Kidney glomerular epithelial cell (primary cell): ENCODE data around the gene NDST3.

Experiments used
- DNase-seq: peaks from one replicate; lab custom pipeline; 2025; lab: John Stamatoyannopoulos, UW

Gene NDST3

DNA sequence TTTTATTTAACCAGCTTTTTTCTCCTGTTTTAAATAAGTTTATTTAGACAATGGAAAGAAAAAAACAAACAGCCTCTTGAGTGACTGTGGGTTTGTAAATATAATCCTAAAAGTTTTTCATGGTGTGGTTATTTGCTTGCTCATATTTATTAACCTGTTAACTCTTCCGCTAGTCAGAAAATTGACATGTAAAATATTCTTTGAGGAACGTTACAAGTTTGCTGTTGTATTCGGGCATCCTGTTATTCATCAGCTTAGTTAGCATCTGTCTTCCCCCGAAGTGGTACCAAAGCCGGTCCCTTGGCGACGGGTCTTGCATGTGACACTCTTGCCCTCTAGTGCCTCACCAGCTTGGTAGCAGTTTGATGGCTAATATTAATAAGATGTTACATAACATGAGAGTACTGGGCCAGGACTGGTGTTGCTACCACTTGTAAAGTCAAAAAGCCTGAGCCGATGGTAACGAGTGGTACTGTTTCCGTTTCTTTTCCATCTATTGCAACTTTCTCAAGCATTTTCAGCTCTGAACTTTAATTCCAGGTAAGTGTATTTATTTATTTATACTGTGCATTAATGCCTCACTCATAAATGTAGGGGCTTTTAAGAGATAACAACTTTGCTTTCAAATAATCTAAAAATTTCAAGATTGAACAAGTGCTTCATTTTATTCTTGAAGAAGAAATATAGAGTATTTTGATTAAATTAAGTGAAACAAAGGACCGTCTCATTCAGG lies at the start of gene NDST3:
TSS of gene NDST3 (plus strand) at position 434 of the 733 bp plus-strand sequence. CDS start 19,425 bp downstream, outside the sequence.
- DNase-seq, result peak; percentile 61

DNA sequence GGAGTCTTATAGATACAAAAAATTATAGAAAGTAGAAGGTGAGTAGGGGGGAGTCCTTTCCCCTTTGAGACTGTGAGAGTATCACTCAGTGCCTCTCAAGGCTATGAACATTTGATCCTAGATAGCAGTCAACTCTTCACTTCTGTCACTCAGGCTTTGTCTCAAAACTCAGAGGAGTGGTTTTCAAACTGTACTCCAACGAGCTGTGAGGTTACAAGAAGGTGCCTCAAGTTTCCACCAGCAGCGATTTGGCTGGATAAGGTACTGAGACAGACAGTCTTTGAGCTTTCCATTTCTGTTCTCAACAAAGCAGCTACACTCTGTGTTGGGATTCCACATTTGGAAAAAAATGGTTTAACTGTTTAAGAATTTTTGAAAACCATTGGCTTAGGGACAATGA lies 48.0 kb upstream of the NDST3 start:
- DNase-seq, result no peak

DNA sequence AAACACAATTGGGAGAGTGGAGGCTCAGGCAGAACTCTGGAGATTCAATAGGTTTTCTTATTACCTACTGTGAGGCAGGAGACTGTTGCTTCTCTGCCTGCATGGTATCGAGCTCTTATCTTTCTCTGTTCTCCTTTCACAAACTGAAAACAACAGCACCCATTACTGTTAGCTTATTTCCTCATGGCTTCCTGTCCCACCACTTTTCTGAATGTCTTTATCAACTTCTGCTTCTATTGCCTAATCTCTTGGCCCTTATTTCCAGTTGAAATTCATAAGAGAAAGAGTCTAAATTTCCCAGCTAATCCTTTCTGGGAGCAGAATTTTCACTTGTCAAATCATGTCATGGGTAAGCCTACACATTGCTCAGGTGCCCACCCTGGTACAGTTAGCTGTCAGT lies 46.8 kb upstream of the NDST3 start:
- no peak for DNase-seq

DNA sequence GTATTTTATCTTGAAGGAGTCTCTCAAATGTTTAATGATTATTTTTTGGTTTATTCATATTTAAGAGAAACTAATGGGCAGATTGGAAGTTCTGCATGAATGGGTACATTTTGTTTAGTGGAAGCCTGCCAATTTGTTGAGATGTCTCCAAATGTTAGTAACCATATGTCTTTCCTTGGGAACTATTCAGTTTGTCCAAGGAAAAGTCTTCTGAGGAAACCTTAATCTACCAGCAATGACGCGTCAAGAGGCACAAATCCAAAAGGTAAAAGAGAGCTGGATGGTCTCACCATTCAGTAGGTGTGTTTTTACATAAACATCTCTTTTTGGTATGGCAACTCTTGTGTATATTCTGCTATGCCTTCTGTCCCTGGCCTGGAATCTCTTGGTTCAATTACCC lies 37.4 kb upstream of the NDST3 start:
- no peak for DNase-seq

DNA sequence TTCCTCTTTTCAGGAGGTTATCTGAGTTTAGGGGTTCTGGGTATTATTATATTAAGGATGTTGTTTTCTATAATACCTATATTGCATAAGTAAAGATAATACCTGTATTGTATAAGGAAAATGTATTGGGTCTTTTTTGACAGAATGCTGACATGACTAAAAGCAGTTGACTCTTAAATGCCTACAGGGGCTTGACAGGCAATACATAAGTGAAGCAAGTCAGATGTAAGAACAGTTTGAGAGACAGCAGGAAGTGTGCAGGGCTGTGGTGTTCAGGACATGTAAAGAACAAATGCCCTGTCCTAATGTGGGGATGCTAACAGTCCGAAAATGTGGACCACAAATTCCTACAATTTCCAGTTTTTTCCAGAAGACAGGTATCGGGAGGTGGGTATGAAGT lies 30.2 kb upstream of the NDST3 start:
- no peak for DNase-seq

DNA sequence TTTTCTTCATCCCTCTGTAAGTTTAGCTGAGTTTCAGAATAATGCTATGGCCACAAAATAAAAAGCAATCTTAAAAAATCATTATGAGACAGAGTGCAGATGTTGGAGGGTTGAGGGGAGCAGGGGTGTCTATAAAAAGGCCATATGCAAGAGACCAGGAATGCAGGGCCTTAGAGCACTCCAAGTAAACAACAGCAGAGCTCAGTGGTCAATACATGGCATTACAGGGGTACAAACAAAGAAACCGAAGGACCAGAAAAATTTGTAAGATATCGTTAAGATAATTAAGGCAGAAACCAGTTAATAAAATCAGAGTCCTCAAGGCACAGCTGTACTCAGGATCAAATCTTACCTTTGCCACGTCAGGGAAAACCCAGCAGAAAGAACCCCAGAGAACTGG lies 28.4 kb upstream of the NDST3 start:
- DNase-seq, result no peak

DNA sequence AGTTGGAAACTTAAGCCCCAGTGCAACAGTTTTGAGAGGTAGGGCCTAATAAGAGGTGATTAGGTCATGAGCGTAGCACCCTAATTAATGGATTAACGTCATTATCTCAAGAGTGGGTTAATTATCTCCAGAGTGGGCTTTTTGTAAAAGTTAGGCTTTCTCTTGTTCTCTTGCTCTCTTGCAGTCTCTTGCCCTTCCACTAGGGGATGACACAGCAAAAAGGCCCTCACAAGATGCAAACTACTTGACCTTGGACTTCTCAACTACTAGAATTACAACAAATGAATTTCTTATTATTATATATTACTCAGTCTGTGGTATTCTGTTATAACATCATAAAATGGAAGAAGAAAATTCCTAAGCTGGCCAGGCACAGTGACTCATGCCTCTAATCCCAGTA lies 22.1 kb upstream of the NDST3 start:
- DNase-seq, result no peak

DNA sequence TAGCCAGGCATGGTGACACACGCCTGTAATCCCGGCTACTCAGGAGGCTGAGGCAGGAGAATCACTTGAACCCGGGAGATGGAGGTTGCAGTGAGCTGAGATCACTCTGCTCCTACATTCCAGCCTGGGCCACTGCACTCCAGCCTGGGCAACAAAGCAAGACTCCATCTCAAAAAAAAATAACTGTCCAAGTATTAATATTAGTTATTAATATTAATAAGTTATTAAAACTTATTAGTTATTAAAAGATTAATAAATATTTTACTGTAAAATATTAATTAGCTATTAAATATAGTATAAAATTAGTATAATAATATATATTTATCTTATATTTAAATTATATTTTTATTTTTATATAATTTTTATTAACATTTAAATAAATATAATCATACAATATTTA lies 19.5 kb upstream of the NDST3 start:
- DNase-seq, result no peak

DNA sequence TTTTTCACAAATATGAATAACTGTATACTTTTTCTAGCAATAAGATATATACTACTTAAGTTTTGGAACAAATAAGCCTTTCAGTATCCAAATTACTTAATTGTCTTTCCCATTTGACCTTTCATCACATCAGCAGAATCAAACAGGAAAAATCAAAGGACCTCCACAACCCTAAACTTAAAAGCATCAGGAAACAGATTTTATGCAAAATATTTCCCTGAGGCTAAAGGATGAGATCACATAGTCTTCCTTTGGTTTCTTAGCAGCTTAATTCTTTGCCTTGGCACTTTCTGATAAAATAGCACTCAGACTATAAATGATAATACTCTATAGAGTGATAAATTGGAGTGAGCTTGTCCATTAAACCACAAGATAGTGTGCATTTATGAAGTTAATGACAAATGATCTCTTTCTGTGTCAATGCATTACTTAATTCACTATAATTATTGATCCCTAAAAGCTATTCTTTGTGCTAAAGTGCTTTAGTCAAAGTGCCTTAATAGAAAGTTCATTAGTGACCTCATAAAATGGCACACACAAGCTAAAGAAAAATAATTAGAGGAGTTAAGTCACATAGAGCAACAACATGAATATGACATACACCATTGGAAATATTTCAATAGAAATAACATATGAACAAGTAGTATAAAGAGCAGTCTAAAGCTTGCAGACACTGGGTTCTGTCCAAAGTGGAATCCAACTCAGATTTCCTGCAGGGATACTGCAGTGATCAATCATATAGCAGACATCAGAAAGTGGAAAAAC lies 15.7 kb upstream of the NDST3 start:
- no peak for DNase-seq

DNA sequence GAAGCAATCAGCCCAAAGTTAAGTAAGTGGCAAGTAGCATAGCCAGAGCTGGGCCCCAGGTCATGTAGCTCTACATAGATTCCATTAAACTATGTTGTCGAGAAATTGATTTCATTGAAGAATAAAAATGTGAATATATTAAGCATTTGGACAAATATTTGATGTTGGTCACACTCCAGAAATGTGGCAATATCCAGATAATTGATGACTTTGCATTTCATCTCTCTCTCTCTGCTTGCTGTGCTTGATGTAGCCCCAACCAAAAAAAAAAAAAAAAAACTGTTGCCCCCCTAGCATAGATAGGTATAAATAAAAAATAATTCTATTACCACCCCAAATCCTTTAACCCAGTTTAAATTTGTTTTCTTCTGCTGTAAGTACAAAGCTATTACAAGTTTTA lies 7.5 kb upstream of the NDST3 start:
- DNase-seq, result no peak

DNA sequence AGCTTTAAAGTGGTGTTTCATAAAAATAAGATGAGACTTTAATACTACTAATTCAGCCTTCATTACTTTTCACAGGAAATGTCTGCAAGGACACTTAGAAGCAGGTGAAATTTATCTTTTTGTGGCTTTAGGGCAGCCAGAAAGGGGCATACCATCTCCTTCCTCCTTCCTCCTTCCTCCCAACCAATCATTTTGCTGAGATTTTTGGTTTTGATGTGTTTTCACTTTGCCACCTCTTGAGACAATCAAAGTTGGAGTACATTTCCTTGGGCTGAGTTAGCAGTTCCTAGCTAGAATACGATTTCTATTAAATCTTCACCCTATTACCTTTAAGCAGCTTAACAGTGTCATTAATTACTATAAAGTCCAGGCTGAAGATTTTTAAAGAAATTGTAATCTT lies 5.1 kb upstream of the NDST3 start:
- no peak for DNase-seq

DNA sequence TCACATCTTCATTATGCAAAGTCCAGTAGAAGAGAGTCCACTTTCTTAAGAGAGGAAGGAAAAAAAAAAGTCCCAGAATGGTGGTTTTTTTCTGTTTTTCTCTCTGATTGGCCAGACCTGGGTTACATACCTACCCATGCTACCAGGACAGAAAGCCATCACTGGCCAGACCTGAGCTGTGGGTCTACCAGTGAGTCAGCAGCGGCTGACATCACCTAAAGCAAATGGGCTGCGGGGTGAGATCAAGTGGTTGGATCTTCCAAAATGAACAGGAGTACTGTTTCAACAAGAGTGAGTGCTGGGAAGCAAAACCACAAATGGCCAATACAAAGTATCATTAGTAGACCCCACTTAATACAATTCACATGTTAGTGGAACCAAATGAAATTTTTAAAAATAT lies 1.6 kb upstream of the NDST3 start:
- DNase-seq, result peak; percentile 44

DNA sequence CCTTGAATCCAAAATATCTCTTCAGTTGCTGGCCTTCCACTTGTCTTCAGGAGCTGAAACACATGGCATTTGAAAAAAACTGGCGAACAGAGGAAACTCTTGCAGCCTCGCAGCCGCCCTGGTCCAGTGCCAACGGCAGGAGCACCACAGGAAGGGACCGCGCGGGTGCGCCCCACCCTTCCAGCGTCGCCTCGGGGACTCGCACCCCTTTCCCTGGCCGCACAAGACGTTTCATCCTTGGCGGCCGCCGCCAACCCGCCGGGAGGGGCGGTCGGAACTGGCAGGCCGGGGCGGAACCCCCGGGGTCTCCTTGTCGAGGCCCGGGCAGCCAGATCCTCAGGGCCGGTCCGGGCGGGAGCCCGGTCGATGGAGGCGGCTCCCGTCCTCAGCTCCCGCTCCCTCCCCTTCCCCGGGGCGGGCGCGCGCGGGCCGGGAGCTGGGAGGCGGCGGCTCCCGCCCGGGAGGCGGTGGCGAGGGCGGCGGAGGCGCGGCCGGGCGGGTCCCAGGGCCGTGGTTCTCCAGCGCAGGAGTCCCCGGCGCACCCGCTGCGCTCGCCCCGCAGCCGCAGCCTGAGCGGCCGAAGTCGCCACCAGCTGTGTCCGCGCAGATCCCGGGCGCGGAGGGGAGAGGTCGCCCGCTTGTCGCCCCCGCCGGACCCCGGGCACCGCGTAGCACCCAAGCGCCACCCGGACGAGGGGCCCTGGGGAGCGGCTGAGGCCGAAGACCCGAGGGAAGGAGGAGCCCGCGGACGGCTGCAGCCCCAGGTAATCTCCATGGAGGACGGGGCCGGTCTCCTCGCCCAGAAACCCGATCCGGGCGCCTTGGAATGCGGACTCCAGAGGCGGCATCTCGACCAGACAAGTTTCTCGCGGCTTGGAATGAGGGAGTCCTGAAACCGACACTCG lies 886 bp upstream of the NDST3 start:
- DNase-seq, result peak; percentile 44

DNA sequence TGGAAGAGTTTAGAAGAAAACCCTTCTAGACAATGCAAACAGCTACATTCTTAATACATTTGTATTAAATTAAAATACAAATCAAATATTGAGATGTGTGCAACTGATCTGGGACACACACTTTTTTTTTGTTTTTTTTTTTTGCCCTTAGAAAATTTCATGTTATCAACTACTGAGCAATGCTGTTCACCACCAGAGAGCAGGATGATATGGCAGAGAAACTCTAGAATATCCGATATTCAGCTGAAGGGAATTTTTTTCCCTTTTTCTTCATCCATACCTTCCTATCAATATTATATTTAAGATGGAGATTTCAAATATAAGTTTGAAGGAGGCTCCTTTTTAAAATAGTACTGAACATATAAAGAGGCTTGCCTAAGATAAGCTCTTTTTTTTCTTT lies 1.0 kb downstream of the NDST3 start:
- DNase-seq, result no peak

DNA sequence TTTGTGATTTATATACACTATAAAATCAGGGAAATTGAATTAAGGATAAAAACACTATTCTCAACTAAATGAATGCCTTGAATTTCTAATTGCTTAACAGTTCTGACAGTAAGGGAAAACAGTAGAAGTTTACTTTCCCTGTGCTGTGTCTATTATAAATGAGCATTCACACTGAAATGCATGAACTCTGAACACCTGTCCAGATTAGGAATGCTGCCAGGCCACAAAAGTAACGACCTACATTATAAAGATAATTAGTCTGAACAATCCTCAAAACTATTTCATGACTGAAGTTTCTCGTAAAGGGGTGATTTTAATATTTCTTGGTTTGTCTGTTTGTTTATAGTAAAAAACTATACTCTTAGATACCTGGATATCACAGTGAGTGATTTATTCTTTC lies 2.0 kb downstream of the NDST3 start:
- no peak for DNase-seq

DNA sequence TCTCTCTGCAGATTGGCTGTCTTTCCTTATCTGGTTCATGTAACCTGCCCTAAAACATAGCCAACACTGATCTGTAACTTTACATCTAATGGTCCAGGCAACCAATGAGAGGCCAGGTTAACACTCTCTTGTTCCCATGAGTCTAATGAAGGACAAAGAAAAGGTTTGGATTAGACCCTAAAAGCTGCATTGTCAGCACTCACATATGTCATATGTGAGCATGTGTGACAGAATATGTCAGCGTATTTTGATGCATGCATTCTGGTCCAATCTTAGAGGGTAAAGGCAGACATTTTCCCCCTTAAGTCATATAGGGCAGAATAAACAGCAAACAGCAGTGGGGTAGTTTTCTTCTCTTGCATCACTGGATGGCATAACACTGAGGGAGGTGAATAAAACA lies 3.7 kb downstream of the NDST3 start:
- DNase-seq, result no peak

DNA sequence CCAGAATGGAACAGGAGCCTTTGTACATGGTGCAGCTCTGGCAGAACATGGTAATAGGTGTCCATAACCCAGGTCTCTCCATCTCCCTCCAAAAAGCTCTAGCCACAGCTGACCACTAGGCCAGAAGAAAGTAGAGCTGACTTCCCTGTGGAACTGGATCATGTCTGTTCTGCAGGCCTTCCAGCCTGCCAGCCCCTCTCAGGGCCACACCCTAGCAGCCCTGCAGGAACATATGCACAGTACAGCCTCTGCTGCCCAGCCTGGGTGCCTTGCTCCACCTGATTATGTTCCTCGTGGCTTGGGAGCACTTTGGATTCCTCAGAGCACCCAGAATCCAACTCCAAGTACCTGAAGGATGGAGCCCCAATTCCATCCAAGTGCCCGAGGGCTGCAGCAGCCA lies 12.0 kb downstream of the NDST3 start:
- DNase-seq, result no peak

DNA sequence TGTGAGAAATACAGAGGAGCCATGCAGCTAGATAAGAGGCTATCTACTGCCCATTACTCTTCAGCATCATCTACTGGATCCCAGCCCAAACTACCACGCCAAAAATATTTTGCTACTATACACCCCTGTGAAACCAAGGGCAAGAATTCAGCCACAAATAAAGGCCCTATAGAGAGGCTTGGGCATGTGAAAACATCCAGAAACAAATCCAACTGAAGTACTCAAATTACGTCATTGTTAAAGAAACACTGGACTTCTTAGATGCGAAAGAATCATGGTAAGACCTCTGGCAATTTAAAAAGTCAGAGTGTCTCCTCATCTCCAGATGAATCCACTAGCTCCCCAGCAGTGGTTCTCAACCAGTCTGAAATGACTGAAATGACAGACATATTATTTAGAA lies 12.8 kb downstream of the NDST3 start:
- DNase-seq, result no peak

DNA sequence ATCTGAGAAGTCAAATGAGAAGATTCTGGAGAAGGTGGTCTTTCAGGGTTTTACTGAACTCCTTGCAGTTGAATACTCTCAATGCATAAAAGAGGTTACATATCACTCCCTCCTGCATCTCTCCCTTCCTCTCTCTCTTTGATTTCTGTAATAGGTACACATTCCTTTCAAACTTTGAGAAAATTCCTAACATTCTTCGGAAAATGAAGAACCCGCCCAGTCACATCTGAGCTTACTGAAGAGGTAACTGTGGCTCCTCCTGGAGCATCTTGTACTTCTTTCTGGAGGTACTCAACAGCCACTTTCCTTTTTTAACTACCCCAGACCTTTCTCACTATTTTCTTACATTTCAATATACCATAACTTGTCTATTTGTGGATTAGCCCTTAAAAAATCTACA lies 24.7 kb downstream of the NDST3 start:
- no peak for DNase-seq

DNA sequence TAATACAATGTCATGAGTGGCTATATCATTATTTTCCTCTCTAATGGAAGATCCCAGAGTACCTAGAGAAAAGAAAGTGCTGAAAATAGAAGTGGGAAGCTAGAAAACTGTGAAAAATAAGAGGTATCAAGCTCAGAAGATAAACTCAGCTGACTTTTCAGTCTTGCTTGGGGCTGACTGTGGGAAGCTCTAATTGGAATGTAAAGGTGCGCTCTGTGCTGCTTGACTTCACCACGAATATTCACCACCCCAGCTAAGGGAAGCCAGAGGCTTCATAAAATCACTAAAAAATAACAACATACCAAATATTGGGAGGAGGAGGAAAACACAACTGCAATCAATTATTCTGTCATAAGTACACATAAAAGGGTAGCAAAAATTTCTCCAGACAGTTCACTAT lies 25.1 kb downstream of the NDST3 start:
- no peak for DNase-seq

DNA sequence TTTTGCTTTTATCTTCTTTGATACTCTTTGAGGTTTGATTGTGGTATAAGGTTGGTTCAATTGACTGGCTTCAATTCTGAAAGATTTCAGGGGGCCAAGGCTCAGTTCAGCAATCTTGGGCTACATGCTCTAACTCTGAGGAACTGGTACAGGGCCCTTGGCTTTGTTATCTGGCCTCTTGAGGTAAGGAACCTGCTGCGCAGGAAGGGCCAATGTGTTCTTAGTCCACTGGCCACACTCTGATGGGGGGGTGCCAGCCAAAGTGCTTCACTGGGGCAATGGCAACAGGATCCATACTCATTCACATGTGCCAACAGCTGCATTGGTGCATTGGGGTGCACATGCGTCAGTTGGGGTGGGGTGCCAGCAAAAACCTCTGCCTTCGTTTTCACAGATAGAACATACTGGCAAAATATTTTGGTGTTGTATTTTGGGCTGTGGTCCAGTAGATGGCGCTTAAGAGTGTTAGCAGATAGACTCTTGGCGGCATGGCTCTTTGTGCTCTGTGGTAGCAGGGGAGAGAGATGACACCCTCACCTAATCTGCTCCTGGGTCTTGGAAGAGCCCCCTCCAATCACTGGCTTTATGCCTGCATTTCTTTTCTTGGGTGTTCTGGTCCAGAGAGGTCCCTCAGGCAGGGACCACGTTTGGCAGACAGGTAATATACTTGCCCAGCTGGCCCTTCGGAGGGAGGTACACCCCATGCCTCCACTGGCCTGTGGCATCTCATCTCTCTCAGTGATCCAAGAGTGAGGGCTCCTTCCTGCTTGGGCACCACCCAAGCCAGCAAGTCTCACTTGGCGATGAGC lies 42.9 kb downstream of the NDST3 start:
- DNase-seq, result no peak

DNA sequence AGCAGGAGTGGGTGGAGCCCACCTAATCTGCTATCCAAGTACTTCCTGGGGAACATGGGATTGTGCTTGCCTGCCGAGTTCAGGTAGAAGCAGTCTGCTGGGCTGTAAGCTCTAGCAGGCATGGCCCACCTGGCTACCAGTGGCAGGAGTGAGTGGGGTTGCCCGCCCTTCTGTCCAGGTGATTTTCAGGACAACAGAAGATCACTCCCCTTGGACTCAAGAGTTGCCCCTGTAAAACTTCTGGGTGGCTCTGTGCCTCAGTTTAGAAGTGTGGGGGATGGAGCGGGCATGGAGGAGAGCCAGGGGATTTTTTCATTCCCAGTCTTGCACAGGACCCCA lies 43.5 kb downstream of the NDST3 start:
- DNase-seq, result no peak
